Measurements from ENCODE around the gene RPP14. TPM values are rescaled to one million over a fixed set of nuclear protein-coding genes. Genes with fewer than 3 reads are reported as not detected.
"Not testable (repeated sequence)": the region's sequence is repeated elsewhere in the genome, so short reads cannot be mapped to it uniquely, and the experiment has no call there.

Gene RPP14
- total RNA-seq, 1 donor from 2014 or later: 17.9 TPM

GRCh38 chr3:58334506-58334884 lies 28.4 kb downstream of the RPP14 start:
- peaks cover 52% of the 10 kb centered on the region for H3K4me1 Mint-ChIP-seq (ENCODE audit: unreplicated experiment)
- no peak for DNase-seq (ENCODE audit: extremely low spot score, unreplicated experiment)
- H3K27me3 Mint-ChIP-seq (ENCODE audit: unreplicated experiment): no peaks in the 10 kb centered on the region
- peak overlapping the region; percentile 98 for H3K27ac Mint-ChIP-seq (ENCODE audit: unreplicated experiment)
- peak overlapping the region; percentile 99 for H3K4me3 Mint-ChIP-seq (ENCODE audit: unreplicated experiment)
- H3K9me3 Mint-ChIP-seq (ENCODE audit: unreplicated experiment): no peaks in the 10 kb centered on the region
- peaks cover 8% of the 10 kb centered on the region for H3K36me3 Mint-ChIP-seq (ENCODE audit: unreplicated experiment)
- no peak for TF ChIP-seq CTCF (IDR thresholded peaks at IDR 0.05)

GRCh38 chr3:58335652-58335947 lies 29.6 kb downstream of the RPP14 start:
- peak overlapping the region; percentile 99 for H3K4me3 Mint-ChIP-seq (ENCODE audit: unreplicated experiment)
- no peaks in the 10 kb centered on the region for H3K9me3 Mint-ChIP-seq (ENCODE audit: unreplicated experiment)
- peaks cover 10% of the 10 kb centered on the region for H3K36me3 Mint-ChIP-seq (ENCODE audit: unreplicated experiment)
- peak overlapping the region; percentile 98 for H3K27ac Mint-ChIP-seq (ENCODE audit: unreplicated experiment)
- TF ChIP-seq CTCF (IDR thresholded peaks at IDR 0.05): no peak
- DNase-seq (ENCODE audit: extremely low spot score, unreplicated experiment): no peak
- no peaks in the 10 kb centered on the region for H3K27me3 Mint-ChIP-seq (ENCODE audit: unreplicated experiment)
- peaks cover 48% of the 10 kb centered on the region for H3K4me1 Mint-ChIP-seq (ENCODE audit: unreplicated experiment)

GRCh38 chr3:58336135-58336882 lies 30.3 kb downstream of the RPP14 start:
- Mint-ChIP-seq H3K4me3 (ENCODE audit: unreplicated experiment) (peak overlapping the region; percentile 16), H3K27ac (ENCODE audit: unreplicated experiment) (peak overlapping the region; percentile 98), H3K9me3 (ENCODE audit: unreplicated experiment) (no peaks in the 10 kb centered on the region), H3K36me3 (ENCODE audit: unreplicated experiment) (peaks cover 13% of the 10 kb centered on the region), H3K27me3 (ENCODE audit: unreplicated experiment) (no peaks in the 10 kb centered on the region), H3K4me1 (ENCODE audit: unreplicated experiment) (peaks cover 50% of the 10 kb centered on the region)
- no peak for DNase-seq (ENCODE audit: extremely low spot score, unreplicated experiment)
- TF ChIP-seq CTCF (IDR thresholded peaks at IDR 0.05): no peak

GRCh38 chr3:58337190-58337589 lies 31.1 kb downstream of the RPP14 start:
- TF ChIP-seq CTCF (IDR thresholded peaks at IDR 0.05): no peak
- DNase-seq (ENCODE audit: extremely low spot score, unreplicated experiment): no peak
- H3K9me3 Mint-ChIP-seq (ENCODE audit: unreplicated experiment): no peaks in the 10 kb centered on the region
- no peaks in the 10 kb centered on the region for H3K27me3 Mint-ChIP-seq (ENCODE audit: unreplicated experiment)
- H3K4me3 Mint-ChIP-seq (ENCODE audit: unreplicated experiment): no peak overlapping the region
- H3K36me3 Mint-ChIP-seq (ENCODE audit: unreplicated experiment): peaks cover 13% of the 10 kb centered on the region
- peaks cover 44% of the 10 kb centered on the region for H3K4me1 Mint-ChIP-seq (ENCODE audit: unreplicated experiment)
- peak overlapping the region; percentile 31 for H3K27ac Mint-ChIP-seq (ENCODE audit: unreplicated experiment)

- not testable (repeated sequence) for DNase-seq (ENCODE audit: extremely low spot score, unreplicated experiment); H3K4me3 Mint-ChIP-seq (ENCODE audit: unreplicated experiment); H3K27ac Mint-ChIP-seq (ENCODE audit: unreplicated experiment); H3K9me3 Mint-ChIP-seq (ENCODE audit: unreplicated experiment); H3K27me3 Mint-ChIP-seq (ENCODE audit: unreplicated experiment)
- peaks cover 17% of the 10 kb centered on the region for H3K36me3 Mint-ChIP-seq (ENCODE audit: unreplicated experiment)
- peaks cover 35% of the 10 kb centered on the region for H3K4me1 Mint-ChIP-seq (ENCODE audit: unreplicated experiment)
Observed at GRCh38 chr3:58339146-58339545, 33.1 kb downstream of the RPP14 start.

All from osteocyte (in vitro differentiated cells).